SKM-1 treated with dmso at 0.1 percent for 144 hours (cell line): ENCODE results near the gene RABL2B.
A peak's percentile ranks its signal among the peaks of the same experiment; 100 is the strongest.

Experiments used
- DNase-seq: peaks from one replicate; lab custom pipeline; 2025; ENCODE audit not compliant: unreplicated experiment; lab: John Stamatoyannopoulos, UW

Gene RABL2B

GRCh38 chr22:50738649-50739227 lies 44.7 kb downstream of the RABL2B start:
- DNase-seq: no peak

- DNase-seq: no peak
Measured at GRCh38 chr22:50737728-50738648, 45.4 kb downstream of the RABL2B start, which contains the start of gene ACR. Gene ACR, plus strand, starts transcription at chr22:50738204. Its CDS starts 32 bp downstream, at chr22:50738236.

- DNase-seq: no peak
Measured at GRCh38 chr22:50735739-50736030, 47.8 kb downstream of the RABL2B start.

GRCh38 chr22:50734986-50735738 lies 48.3 kb downstream of the RABL2B start:
- DNase-seq: no peak

GRCh38 chr22:50734343-50734771 lies 49.1 kb downstream of the RABL2B start:
- no peak for DNase-seq

GRCh38 chr22:50733521-50734342 lies 49.7 kb downstream of the RABL2B start:
- DNase-seq: no peak

GRCh38 chr22:50732681-50733080 lies 50.8 kb downstream of the RABL2B start:
- no peak for DNase-seq

GRCh38 chr22:50731811-50732624 lies 51.4 kb downstream of the RABL2B start:
- DNase-seq: peak; percentile 45

- DNase-seq: no peak
Measured at GRCh38 chr22:50730941-50731661, 52.3 kb downstream of the RABL2B start.

- no peak for DNase-seq
Measured at GRCh38 chr22:50730013-50730891, 53.2 kb downstream of the RABL2B start.

GRCh38 chr22:50729391-50730012 lies 53.9 kb downstream of the RABL2B start:
- DNase-seq: no peak

GRCh38 chr22:50728523-50728931 lies 54.9 kb downstream of the RABL2B start:
- no peak for DNase-seq

- no peak for DNase-seq
Measured at GRCh38 chr22:50727678-50728522, 55.5 kb downstream of the RABL2B start.

- no peak for DNase-seq
Measured at GRCh38 chr22:50726643-50727340, 56.6 kb downstream of the RABL2B start.

- no peak for DNase-seq
Measured at GRCh38 chr22:50725597-50725996, 57.8 kb downstream of the RABL2B start.

- DNase-seq: no peak
Measured at GRCh38 chr22:50724616-50725015, 58.8 kb downstream of the RABL2B start.
